Ovary (tissue), 9 donors: Measurements from ENCODE around the gene PRKCE. TPM values are rescaled to one million over a fixed set of nuclear protein-coding genes. Genes with fewer than 3 reads are reported as not detected.

Source experiments
- DNase-seq, 5 donors: peaks; one replicate each; pipeline ENCODE4 v3.0.0-alpha.2; 2019 to 2020
- H3K27ac ChIP-seq, 2 donors: fragments of 200-600 bp; one replicate each; pipeline versions ENCODE4 v1.5.1 to v1.8.0; 2019 to 2022
- H3K27me3 ChIP-seq: fragments of 200-600 bp; one replicate; pipeline ENCODE4 v1.8.0; 2022
- H3K36me3 ChIP-seq: fragments of 200-600 bp; sonication (generic); one replicate; pipeline ENCODE4 v1.5.1; 2019
- H3K4me1 ChIP-seq: one replicate; pipeline ENCODE4 v1.8.1; 2013; ENCODE audit warnings: mild to moderate bottlenecking, moderate library complexity; ENCODE audit not compliant: insufficient read depth
- H3K4me3 ChIP-seq: fragments of 200-600 bp; sonication (generic); one replicate; pipeline ENCODE4 v1.5.1; 2017
- H3K9me3 ChIP-seq, 2 donors: fragments of 200-600 bp in 1 of 2; sonication (generic) in 1 of 2; one replicate each; pipeline versions ENCODE4 v1.5.1 to v1.8.1; 2013 to 2019; ENCODE audit warnings: mild to moderate bottlenecking in 1 of 2, moderate library complexity in 1 of 2
- CTCF ChIP-seq, 3 donors: fragments of 450-650 bp in 2 of 3; fragments of 200-600 bp in 1 of 3; IDR thresholded peaks; one replicate each; pipeline versions ENCODE4 v1.5.1 to v1.8.0; 2016 to 2022; ENCODE audit warnings: antibody characterized with exemption in 3 of 3, mild to moderate bottlenecking in 1 of 3
- EP300 ChIP-seq: sonication (generic); formaldehyde crosslinking; IDR thresholded peaks from one replicate; pipeline ENCODE4 v1.6.1; 2017; ENCODE audit warnings: antibody characterized with exemption
- POLR2A ChIP-seq: fragments of 450-650 bp; IDR thresholded peaks from one replicate; pipeline ENCODE4 v1.6.1; 2017; ENCODE audit warnings: antibody characterized with exemption, mild to moderate bottlenecking, moderate library complexity
- WGBS, 3 donors: extraction: QIAGEN DNeasy Blood & Tissue Kit in 1 of 3; methylation state at CpG; one replicate each; pipeline versions ENCODE4 v1.1.5 to v1.1.7; 2013 to 2017; 5-methylcytosine and 5-hydroxymethylcytosine counted together
- intact Hi-C, 4 donors: fragments of 100-400 bp; cut with DNase I; formaldehyde crosslinking; loops; one replicate each; pipeline versions ENCODE4 v1.11.0 to v1.15.1; 2022 to 2023
- polyA plus RNA-seq, 2 donors: library from polyadenylated mRNA; stranded (reverse); fragments of 200-250 nt in 1 of 2; fragments of 350-450 nt in 1 of 2; fragmentation: Illumina TruSeq in 1 of 2; extraction: RNeasy Lipid Tissue Mini Kit (QIAGEN cat#74804) in 1 of 2; gene quantifications; one replicate each; pipeline ENCODE4 v1.2.3, GENCODE V29; 2013 to 2014
- total RNA-seq, 7 donors: library from RNA; depleted of rRNA in 2 of 7; stranded (reverse); fragments of >200 nt in 2 of 7; fragmentation: NEBNext Ultra II Directional in 3 of 7; extraction: Animal tissue kit (Norgen Biotek cat#: 25700) in 3 of 7; gene quantifications; one replicate each; pipeline versions ENCODE4 v1.1.0 to v1.2.4, GENCODE V29; 2016 to 2023
- donor health status: DM: no; HTN: no; CAD: no; lungs with moderate emphysema.
- donor health status: DM: no; HTN: no; CAD: no.
- donor health status: Bipolar disorder and iron deficiency.
- donor health status: DM: yes; HTN: yes; CAD: no.
- donor health status: DM: no; HTN: no; CAD: no.
- donor health status: DM: yes; HTN: yes; CAD: no.

Gene PRKCE
- total and polyA plus RNA-seq, 9 donors: 3.1 to 22.8 (median 12.8) TPM

- no peak for DNase-seq
- WGBS, 3 donors: 83 to 90% (median 88%) methylated on average over 3 of the region's 3 CpGs
- Histone ChIP-seq H3K27me3 (no peaks in the 10 kb centered on the region), H3K4me1 (no peaks in the 10 kb centered on the region), H3K4me3 (no peak overlapping the region), H3K9me3 (no peaks in the 10 kb centered on the region), H3K36me3 (no peaks in the 10 kb centered on the region), H3K27ac (no peak overlapping the region)
- TF ChIP-seq EP300 (no peak), POLR2A (no peak), CTCF (IDR thresholded peaks at IDR 0.05) (no peak)
- intact Hi-C loops: no loop called here
Observed at GRCh38 chr2:45867349-45867748, 215.9 kb downstream of the PRKCE start.

GRCh38 chr2:45867800-45868199 lies 216.3 kb downstream of the PRKCE start:
- no peak overlapping the region for H3K27ac ChIP-seq
- H3K9me3 ChIP-seq: no peaks in the 10 kb centered on the region
- DNase-seq: no peak
- intact Hi-C loops: no loop called here
- no peaks in the 10 kb centered on the region for H3K4me1 ChIP-seq
- no peak for TF ChIP-seq POLR2A
- no peaks in the 10 kb centered on the region for H3K36me3 ChIP-seq
- no peak overlapping the region for H3K4me3 ChIP-seq
- 76 to 91% (median 85%) methylated on average over 4 of the region's 4 CpGs for WGBS, 3 donors
- H3K27me3 ChIP-seq: no peaks in the 10 kb centered on the region

- H3K4me3 ChIP-seq: no peak overlapping the region
- no peaks in the 10 kb centered on the region for H3K36me3 ChIP-seq
- no peak for TF ChIP-seq EP300
- no peak for TF ChIP-seq CTCF (IDR thresholded peaks at IDR 0.05)
- no peak for TF ChIP-seq POLR2A
- intact Hi-C loops: no loop called here
- H3K27me3 ChIP-seq: no peaks in the 10 kb centered on the region
- H3K27ac ChIP-seq: no peak overlapping the region
- H3K9me3 ChIP-seq: no peaks in the 10 kb centered on the region
- DNase-seq: no peak
- 63 to 76% (median 67%) methylated on average over 4 of the region's 4 CpGs for WGBS, 3 donors
- H3K4me1 ChIP-seq: no peaks in the 10 kb centered on the region
Observed at GRCh38 chr2:45869165-45869501, 217.7 kb downstream of the PRKCE start.

GRCh38 chr2:45871025-45871424 lies 219.6 kb downstream of the PRKCE start:
- H3K4me3 ChIP-seq: no peak overlapping the region
- intact Hi-C loops: no loop called here
- no peaks in the 10 kb centered on the region for H3K27me3 ChIP-seq
- no peaks in the 10 kb centered on the region for H3K36me3 ChIP-seq
- WGBS, 3 donors: 76 to 87% (median 86%) methylated on average over 3 of the region's 3 CpGs
- no peak for DNase-seq
- H3K4me1 ChIP-seq: no peaks in the 10 kb centered on the region
- TF ChIP-seq POLR2A: no peak
- no peak for TF ChIP-seq CTCF (IDR thresholded peaks at IDR 0.05)
- TF ChIP-seq EP300: no peak
- H3K9me3 ChIP-seq: no peaks in the 10 kb centered on the region
- no peak overlapping the region for H3K27ac ChIP-seq

GRCh38 chr2:45871541-45871940 lies 220.1 kb downstream of the PRKCE start:
- H3K27ac ChIP-seq: no peak overlapping the region
- no peak overlapping the region for H3K4me3 ChIP-seq
- no peaks in the 10 kb centered on the region for H3K4me1 ChIP-seq
- DNase-seq: no peak
- TF ChIP-seq POLR2A (no peak), EP300 (no peak), CTCF (IDR thresholded peaks at IDR 0.05) (no peak)
- 78 to 83% (median 78%) methylated on average over 4 of the region's 4 CpGs for WGBS, 3 donors
- H3K27me3 ChIP-seq: no peaks in the 10 kb centered on the region
- intact Hi-C loops: no loop called here
- H3K36me3 ChIP-seq: no peaks in the 10 kb centered on the region
- no peaks in the 10 kb centered on the region for H3K9me3 ChIP-seq
